Measurements from ENCODE around the gene RABL6. TPM values are rescaled to one million over a fixed set of nuclear protein-coding genes. Genes with fewer than 3 reads are reported as not detected.
"Not testable (repeated sequence)": the region's sequence is repeated elsewhere in the genome, so short reads cannot be mapped to it uniquely, and the experiment has no call there.

RABL6 gene
- total and polyA plus RNA-seq, 4 donors, result 31.3 to 76.1 (median 49.6) TPM

DNA sequence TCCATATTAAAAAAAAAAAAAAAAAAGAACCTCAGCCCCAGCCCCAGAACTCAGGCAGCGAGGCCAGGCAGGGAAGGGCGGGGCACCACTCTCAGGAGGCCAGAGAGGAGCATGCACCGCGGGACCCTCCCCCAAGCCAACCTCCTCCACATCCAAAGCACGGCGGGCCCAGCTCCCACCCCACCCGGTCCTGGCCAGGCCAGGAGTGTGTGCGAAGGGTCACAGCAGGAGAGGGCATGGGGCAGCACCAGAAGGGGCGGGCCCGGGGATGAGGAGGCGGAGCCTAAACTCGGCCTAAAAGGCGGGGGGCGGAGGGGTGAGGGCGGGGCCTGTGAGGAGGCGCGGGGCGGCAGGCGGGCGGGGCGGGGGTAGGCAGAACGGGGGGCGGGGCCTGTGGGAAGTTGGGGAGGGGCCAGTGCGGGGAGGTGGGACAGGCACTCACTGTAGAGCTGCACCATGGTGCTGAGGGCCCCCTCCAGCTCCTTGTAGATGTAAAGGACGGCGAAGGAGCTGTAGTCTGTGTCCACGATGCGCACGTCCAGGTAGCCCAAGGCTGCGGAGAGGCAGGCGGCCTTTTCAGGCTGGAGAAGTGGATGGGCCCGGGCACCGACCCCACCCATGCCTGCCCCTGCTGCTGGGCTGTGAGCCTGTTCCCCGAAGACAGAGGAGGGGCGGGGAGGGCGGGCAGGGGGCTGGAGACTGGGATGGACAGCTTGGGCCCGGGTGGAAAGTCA, 44.7 kb upstream of the RABL6 start:
- Histone ChIP-seq H3K4me3 (ENCODE audit: low read length in 2 of 2) (no peak overlapping the region), H3K4me1 (ENCODE audit: control insufficient read depth in 1 of 2, insufficient read depth in 2 of 2, low read length in 2 of 2) (no peaks in the 10 kb centered on the region), H3K27me3 (ENCODE audit: control insufficient read depth in 1 of 2, insufficient read depth in 2 of 2, low read length in 1 of 2) (no peaks in the 10 kb centered on the region), H3K9me3 (ENCODE audit: control insufficient read depth, low read length) (no peaks in the 10 kb centered on the region), H3K27ac (ENCODE audit: low read depth in 1 of 2, low read length in 2 of 2) (no peak overlapping the region), H3K36me3 (ENCODE audit: control insufficient read depth in 1 of 2, insufficient read depth in 2 of 2, low read length in 1 of 2) (no peaks in the 10 kb centered on the region)
- WGBS, 2 donors, result 14 to 18% methylated on average over 37 of the region's 37 CpGs
- DNase-seq (peak; percentile 43 to 84), ATAC-seq (ENCODE audit: low FRiP score) (peak; percentile 33)
- intact Hi-C loops (cut with DNase I), result no loop called here

DNA sequence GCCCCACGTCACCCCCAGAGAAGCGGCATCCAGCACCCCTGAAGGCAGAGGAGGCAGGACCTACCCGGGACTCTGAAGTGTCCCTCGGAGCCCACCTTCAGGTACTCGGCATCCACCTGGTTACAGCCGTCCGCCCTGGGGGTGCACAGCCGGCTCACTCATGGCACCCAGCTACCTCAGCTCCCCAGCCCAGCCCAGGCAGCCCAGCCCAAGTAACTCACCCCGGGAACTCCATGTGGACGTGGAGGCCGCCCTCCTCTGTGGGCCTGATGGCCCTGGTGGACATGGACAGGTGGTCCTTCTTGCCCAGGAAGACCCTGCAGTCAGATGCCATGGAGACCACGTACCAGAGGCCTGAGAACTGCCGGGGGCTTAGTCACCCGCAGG, 44.1 kb upstream of the RABL6 start:
- no peaks in the 10 kb centered on the region for H3K36me3 ChIP-seq (ENCODE audit: control insufficient read depth in 1 of 2, insufficient read depth in 2 of 2, low read length in 1 of 2)
- H3K4me1 ChIP-seq (ENCODE audit: control insufficient read depth in 1 of 2, insufficient read depth in 2 of 2, low read length in 2 of 2), result no peaks in the 10 kb centered on the region
- H3K9me3 ChIP-seq (ENCODE audit: control insufficient read depth, low read length), result no peaks in the 10 kb centered on the region
- WGBS, 2 donors, result 84 to 86% methylated on average over 14 of the region's 14 CpGs
- no peaks in the 10 kb centered on the region for H3K27me3 ChIP-seq (ENCODE audit: control insufficient read depth in 1 of 2, insufficient read depth in 2 of 2, low read length in 1 of 2)
- peak in 1 of 2 donors; percentile 70 for DNase-seq
- intact Hi-C loops (cut with DNase I), result no loop called here
- H3K4me3 ChIP-seq (ENCODE audit: low read length in 2 of 2), result no peak overlapping the region
- no peak overlapping the region for H3K27ac ChIP-seq (ENCODE audit: low read depth in 1 of 2, low read length in 2 of 2)
- ATAC-seq (ENCODE audit: low FRiP score), result no peak

- no peak within 1 kb of the TSS for H3K27ac ChIP-seq (ENCODE audit: low read depth in 1 of 2, low read length in 2 of 2)
- peak; percentile 44 to 45 for DNase-seq
- 78% methylated on average over 14 of the region's 14 CpGs for WGBS, 2 donors
- no peak for ATAC-seq (ENCODE audit: low FRiP score)
- H3K4me3 ChIP-seq (ENCODE audit: low read length in 2 of 2), result no peak within 1 kb of the TSS
- intact Hi-C loops (cut with DNase I), result no loop called here
- no peaks in the 10 kb centered on the region for H3K27me3 ChIP-seq (ENCODE audit: control insufficient read depth in 1 of 2, insufficient read depth in 2 of 2, low read length in 1 of 2)
- H3K36me3 ChIP-seq (ENCODE audit: control insufficient read depth in 1 of 2, insufficient read depth in 2 of 2, low read length in 1 of 2), result no peaks in the 10 kb centered on the region
- H3K9me3 ChIP-seq (ENCODE audit: control insufficient read depth, low read length), result no peaks in the 10 kb centered on the region
- H3K4me1 ChIP-seq (ENCODE audit: control insufficient read depth in 1 of 2, insufficient read depth in 2 of 2, low read length in 2 of 2), result no peaks in the 10 kb centered on the region
These were observed 43.4 kb upstream of the RABL6 start, which contains the start of gene LCN15 for GRCh38 chr9:136764301-136764891. Gene LCN15, minus strand, starts transcription at chr9:136764518. Its CDS starts 30 bp downstream, at chr9:136764488.

DNA sequence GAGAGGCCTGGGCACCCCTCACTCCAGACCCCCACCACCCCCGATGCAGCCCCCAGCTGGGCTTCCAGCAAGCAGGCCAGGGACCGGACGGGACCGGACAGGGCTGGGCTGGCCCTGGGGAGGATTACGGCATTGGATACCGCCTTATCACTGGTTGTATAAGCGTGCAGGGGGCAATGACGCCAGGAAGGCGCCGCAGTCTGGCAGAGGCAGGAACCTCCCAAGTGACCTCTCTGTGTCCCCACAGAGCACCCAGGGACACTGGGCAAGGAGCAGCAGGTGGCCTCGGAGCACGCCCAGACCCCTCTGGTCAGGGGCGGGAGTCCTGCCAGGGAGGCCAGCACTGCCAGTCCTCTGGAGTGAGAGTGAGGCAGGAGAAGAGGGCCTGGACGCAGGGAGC, 42.7 kb upstream of the RABL6 start:
- no peak for ATAC-seq (ENCODE audit: low FRiP score)
- Histone ChIP-seq H3K27ac (ENCODE audit: low read depth in 1 of 2, low read length in 2 of 2) (no peak overlapping the region), H3K27me3 (ENCODE audit: control insufficient read depth in 1 of 2, insufficient read depth in 2 of 2, low read length in 1 of 2) (no peaks in the 10 kb centered on the region), H3K36me3 (ENCODE audit: control insufficient read depth in 1 of 2, insufficient read depth in 2 of 2, low read length in 1 of 2) (no peaks in the 10 kb centered on the region), H3K9me3 (ENCODE audit: control insufficient read depth, low read length) (no peaks in the 10 kb centered on the region), H3K4me3 (ENCODE audit: low read length in 2 of 2) (no peak overlapping the region), H3K4me1 (ENCODE audit: control insufficient read depth in 1 of 2, insufficient read depth in 2 of 2, low read length in 2 of 2) (no peaks in the 10 kb centered on the region)
- peak in 1 of 2 donors; percentile 32 for DNase-seq
- intact Hi-C loops (cut with DNase I), result no loop called here
- 89 to 91% methylated on average over 14 of the region's 14 CpGs for WGBS, 2 donors

- 82 to 85% methylated on average over 14 of the region's 14 CpGs for WGBS, 2 donors
- peak in 1 of 2 donors; percentile 24 for DNase-seq
- H3K27me3 ChIP-seq (ENCODE audit: control insufficient read depth in 1 of 2, insufficient read depth in 2 of 2, low read length in 1 of 2), result not testable (repeated sequence)
These were observed 41.9 kb upstream of the RABL6 start for GRCh38 chr9:136765745-136766409.

DNA sequence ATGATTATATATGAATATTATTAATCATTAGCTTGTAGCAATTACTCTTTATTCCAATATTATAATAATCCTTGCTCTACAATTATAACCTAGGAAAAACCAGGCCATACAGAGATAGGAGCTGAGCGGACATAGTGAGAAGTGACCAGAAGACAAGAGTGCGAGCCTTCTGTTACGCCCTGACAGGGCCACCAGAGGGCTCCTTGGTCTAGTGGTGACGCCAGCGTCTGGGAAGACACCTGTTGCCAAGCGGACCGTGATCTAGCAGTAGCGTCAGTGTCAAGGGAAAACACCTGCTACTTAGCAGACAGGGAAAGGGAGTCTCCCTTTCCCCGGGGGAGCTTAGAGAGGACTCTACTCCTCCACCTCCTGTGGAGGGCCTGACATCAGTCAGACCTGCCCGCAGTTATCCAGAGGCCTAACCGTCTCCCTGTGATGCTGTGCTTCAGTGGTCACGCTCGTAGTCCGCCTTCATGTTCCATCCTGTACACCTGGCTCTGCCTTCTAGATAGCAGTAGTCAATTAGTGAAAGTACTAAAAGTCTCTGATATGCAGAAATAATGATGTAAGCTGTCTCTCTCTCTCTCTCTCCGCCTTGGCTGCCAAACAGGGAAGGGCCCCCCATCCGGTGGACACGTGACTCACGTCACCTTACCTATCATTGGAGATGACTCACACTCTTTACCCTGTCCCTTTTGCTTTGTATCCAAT, 41.2 kb upstream of the RABL6 start:
- H3K36me3 ChIP-seq (ENCODE audit: control insufficient read depth in 1 of 2, insufficient read depth in 2 of 2, low read length in 1 of 2); H3K9me3 ChIP-seq (ENCODE audit: control insufficient read depth, low read length); H3K4me1 ChIP-seq (ENCODE audit: control insufficient read depth in 1 of 2, insufficient read depth in 2 of 2, low read length in 2 of 2); H3K27me3 ChIP-seq (ENCODE audit: control insufficient read depth in 1 of 2, insufficient read depth in 2 of 2, low read length in 1 of 2); intact Hi-C loops (cut with DNase I); ATAC-seq (ENCODE audit: low FRiP score); H3K27ac ChIP-seq (ENCODE audit: low read depth in 1 of 2, low read length in 2 of 2); H3K4me3 ChIP-seq (ENCODE audit: low read length in 2 of 2): not testable (repeated sequence)
- WGBS, 2 donors, result 51 to 69% methylated on average over 11 to 18 of the region's 18 CpGs
- DNase-seq, result peak in 1 of 2 donors; percentile 59

More at GRCh38 chr9:136765745-136766409, 41.9 kb upstream of the RABL6 start:
- H3K4me1 ChIP-seq (ENCODE audit: control insufficient read depth in 1 of 2, insufficient read depth in 2 of 2, low read length in 2 of 2); ATAC-seq (ENCODE audit: low FRiP score); H3K36me3 ChIP-seq (ENCODE audit: control insufficient read depth in 1 of 2, insufficient read depth in 2 of 2, low read length in 1 of 2); intact Hi-C loops (cut with DNase I); H3K4me3 ChIP-seq (ENCODE audit: low read length in 2 of 2); H3K27ac ChIP-seq (ENCODE audit: low read depth in 1 of 2, low read length in 2 of 2); H3K9me3 ChIP-seq (ENCODE audit: control insufficient read depth, low read length): not testable (repeated sequence)

DNA sequence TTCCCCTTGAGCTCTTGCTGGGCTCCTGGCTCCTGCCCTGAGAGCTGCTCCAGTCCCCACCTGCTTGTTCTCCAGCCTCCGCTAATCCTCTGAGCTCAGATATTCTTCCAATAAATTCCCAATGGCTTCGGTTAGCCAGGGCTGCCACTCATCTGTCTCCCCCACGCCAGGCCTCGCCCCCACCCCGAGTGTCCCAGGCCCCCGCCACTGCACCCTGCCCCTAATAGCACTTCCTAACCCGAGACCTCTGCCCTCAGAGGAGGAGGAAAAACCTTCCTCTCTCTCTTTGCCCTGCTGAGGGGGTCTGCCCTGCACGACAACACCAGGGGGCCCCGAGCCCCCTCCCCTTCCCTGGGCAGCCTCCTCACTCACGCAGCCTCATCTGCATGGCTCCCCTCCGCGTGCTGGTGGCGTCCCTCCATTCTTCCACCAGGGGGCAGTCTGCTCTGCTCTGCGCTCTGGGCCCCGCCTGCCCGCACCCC, 38.0 kb upstream of the RABL6 start:
- WGBS, 2 donors, result 10 to 19% methylated on average over 12 to 16 of the region's 16 CpGs
- no peak for ATAC-seq (ENCODE audit: low FRiP score)
- no peaks in the 10 kb centered on the region for H3K27me3 ChIP-seq (ENCODE audit: control insufficient read depth in 1 of 2, insufficient read depth in 2 of 2, low read length in 1 of 2)
- no peak overlapping the region for H3K4me3 ChIP-seq (ENCODE audit: low read length in 2 of 2)
- H3K36me3 ChIP-seq (ENCODE audit: control insufficient read depth in 1 of 2, insufficient read depth in 2 of 2, low read length in 1 of 2), result no peaks in the 10 kb centered on the region
- peak in 1 of 2 donors; percentile 43 for DNase-seq
- peaks cover 3% of the 10 kb centered on the region for H3K9me3 ChIP-seq (ENCODE audit: control insufficient read depth, low read length)
- H3K27ac ChIP-seq (ENCODE audit: low read depth in 1 of 2, low read length in 2 of 2), result no peak overlapping the region
- H3K4me1 ChIP-seq (ENCODE audit: control insufficient read depth in 1 of 2, insufficient read depth in 2 of 2, low read length in 2 of 2), result no peaks in the 10 kb centered on the region
- intact Hi-C loops (cut with DNase I), result no loop called here

GRCh38 chr9:136771907-136772415, 35.8 kb upstream of the RABL6 start:
- H3K36me3 ChIP-seq (ENCODE audit: control insufficient read depth in 1 of 2, insufficient read depth in 2 of 2, low read length in 1 of 2), result no peaks in the 10 kb centered on the region
- no peak overlapping the region for H3K27ac ChIP-seq (ENCODE audit: low read depth in 1 of 2, low read length in 2 of 2)
- WGBS, 2 donors, result 58 to 72% methylated on average over 3 of the region's 3 CpGs
- H3K27me3 ChIP-seq (ENCODE audit: control insufficient read depth in 1 of 2, insufficient read depth in 2 of 2, low read length in 1 of 2), result no peaks in the 10 kb centered on the region
- H3K4me1 ChIP-seq (ENCODE audit: control insufficient read depth in 1 of 2, insufficient read depth in 2 of 2, low read length in 2 of 2), result no peaks in the 10 kb centered on the region
- no peak for ATAC-seq (ENCODE audit: low FRiP score)
- intact Hi-C loops (cut with DNase I), result no loop called here
- DNase-seq, result peak in 1 of 2 donors; percentile 5
- H3K9me3 ChIP-seq (ENCODE audit: control insufficient read depth, low read length), result peaks cover 3% of the 10 kb centered on the region
- no peak overlapping the region for H3K4me3 ChIP-seq (ENCODE audit: low read length in 2 of 2)
